ENCODE results near the gene SLTM. TPM values are rescaled to one million over a fixed set of nuclear protein-coding genes. Genes with fewer than 3 reads are reported as not detected.
A peak's percentile ranks its signal among the peaks of the same experiment; 100 is the strongest.

Gene SLTM
- total RNA-seq, 2 experiments from 2014 or later: 103 to 129 TPM

DNA sequence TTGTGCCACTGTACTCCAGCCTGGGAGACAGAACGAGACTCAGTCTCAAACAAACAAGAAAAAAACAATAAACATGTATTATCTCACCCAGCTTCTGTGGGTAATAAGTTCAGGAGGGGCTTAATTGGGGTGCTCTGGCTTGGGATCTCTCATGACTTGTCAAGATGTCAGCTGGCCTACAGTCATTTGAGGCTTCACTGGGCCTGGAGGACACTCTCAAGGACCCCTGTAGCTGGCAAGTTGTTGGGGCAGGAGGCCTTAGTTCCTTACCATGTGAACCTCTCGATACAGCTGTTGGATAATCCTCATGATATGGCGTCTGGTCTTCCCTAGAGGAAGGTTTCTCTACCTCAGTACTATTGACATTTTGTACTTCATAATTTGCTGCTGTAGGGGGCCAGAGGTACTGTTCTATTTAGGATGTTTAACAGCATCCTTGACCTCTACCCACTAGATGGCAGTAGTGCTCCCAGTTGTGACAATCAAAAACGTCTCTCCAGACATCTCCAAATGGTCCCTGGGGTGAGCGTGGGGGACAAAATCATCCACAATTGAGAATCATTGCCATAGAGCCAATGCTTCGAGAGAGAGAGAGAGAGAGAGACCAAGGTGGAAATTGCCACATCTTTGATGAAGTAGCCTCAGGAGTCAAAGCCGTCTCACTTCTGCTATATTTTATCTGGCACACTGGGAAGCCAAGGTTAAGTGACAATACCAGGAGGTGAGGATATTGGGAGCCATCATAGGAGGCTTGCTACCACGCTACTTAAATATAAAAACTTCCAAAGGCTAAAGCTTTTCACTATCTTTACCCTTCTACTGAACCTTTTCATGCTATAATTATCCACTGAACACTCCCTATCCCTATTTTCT lies 23.9 kb upstream of the SLTM start:
- Histone ChIP-seq H3K4me1 (ENCODE audit: insufficient read depth, low read length, poor library complexity, severe bottlenecking) (peaks cover 8% of the 10 kb centered on the region), H2AFZ (ENCODE audit: low read length) (peak overlapping the region; percentile 81), H3K79me2 (ENCODE audit: insufficient read depth, low read depth, low read length) (no peaks in the 10 kb centered on the region), H3K27ac (ENCODE audit: low read depth, low read length, poor library complexity, severe bottlenecking) (no peak overlapping the region), H3K9me3 (ENCODE audit: low read length) (no peaks in the 10 kb centered on the region), H3K9me2 (ENCODE audit: insufficient read depth, low read length) (no peaks in the 10 kb centered on the region), H4K20me1 (ENCODE audit: insufficient read depth, low read length) (no peaks in the 10 kb centered on the region), H3K4me3 (ENCODE audit: low read depth, low read length, poor library complexity, severe bottlenecking) (no peak overlapping the region), H3K4me2 (ENCODE audit: low read length) (peak overlapping the region; percentile 38), H3K36me3 (ENCODE audit: insufficient read depth, low read length) (no peaks in the 10 kb centered on the region)
- TF ChIP-seq EZH2phosphoT487 (IDR thresholded peaks at IDR 0.05; ENCODE audit: borderline replicate concordance, low read depth, low read length): no peak
- TF ChIP-seq, protein P1, sequence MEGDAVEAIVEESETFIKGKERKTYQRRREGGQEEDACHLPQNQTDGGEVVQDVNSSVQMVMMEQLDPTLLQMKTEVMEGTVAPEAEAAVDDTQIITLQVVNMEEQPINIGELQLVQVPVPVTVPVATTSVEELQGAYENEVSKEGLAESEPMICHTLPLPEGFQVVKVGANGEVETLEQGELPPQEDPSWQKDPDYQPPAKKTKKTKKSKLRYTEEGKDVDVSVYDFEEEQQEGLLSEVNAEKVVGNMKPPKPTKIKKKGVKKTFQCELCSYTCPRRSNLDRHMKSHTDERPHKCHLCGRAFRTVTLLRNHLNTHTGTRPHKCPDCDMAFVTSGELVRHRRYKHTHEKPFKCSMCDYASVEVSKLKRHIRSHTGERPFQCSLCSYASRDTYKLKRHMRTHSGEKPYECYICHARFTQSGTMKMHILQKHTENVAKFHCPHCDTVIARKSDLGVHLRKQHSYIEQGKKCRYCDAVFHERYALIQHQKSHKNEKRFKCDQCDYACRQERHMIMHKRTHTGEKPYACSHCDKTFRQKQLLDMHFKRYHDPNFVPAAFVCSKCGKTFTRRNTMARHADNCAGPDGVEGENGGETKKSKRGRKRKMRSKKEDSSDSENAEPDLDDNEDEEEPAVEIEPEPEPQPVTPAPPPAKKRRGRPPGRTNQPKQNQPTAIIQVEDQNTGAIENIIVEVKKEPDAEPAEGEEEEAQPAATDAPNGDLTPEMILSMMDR (conservative IDR thresholded peaks at IDR 0.05; ENCODE audit: low read length): peak; percentile 97
- DNase-seq (ENCODE audit: low spot score): peak; percentile 88
- BruUV-seq (replicated peaks): no TSS peak
- ChIA-PET CTCF (ENCODE audit: unreplicated experiment) (no interaction called here), POLR2A (interaction anchor here (0.5 to 2.2 kb wide), 5 partner anchors 21 to 291 kb away, joined by 3 to 6 read pairs (median 3); no protein-coding TSS in a partner anchor)
- intact Hi-C loops (cut with micrococcal nuclease; ENCODE audit: unreplicated experiment): loop anchor here (1.0 to 5.0 kb wide), 3 partner anchors 22 to 535 kb away; no protein-coding TSS in a partner anchor

DNA sequence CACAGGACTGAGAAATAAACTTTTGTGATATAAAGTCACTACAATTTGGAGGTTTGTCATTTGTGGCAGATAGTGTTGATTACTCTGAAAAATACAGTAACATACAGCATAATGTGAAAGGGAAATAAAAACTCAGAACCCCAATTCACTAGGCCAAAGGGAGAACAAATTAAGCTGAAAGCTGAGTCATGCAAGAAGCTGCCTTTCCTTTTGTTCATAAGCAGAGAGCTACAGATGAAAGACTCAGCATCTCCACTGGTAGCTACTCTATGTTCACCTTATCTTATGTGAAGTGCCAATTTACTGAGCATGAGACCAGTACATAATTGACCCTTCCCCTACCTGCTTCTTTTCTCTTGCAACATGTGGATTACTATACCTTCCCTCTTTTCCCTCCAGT lies 19.3 kb upstream of the SLTM start:
- peak overlapping the region; percentile 15; the same call in 1 of the 2 replicates for H2AFZ ChIP-seq (ENCODE audit: low read length)
- CTCF ChIA-PET (ENCODE audit: unreplicated experiment): no interaction called here

More for the DNA sequence above, 19.3 kb upstream of the SLTM start:
- Histone ChIP-seq H3K4me2 (ENCODE audit: low read length) (no peak overlapping the region), H3K4me3 (ENCODE audit: low read depth, low read length, poor library complexity, severe bottlenecking) (no peak overlapping the region), H3K79me2 (ENCODE audit: insufficient read depth, low read depth, low read length) (no peaks in the 10 kb centered on the region), H3K9me3 (ENCODE audit: low read length) (no peaks in the 10 kb centered on the region), H3K27ac (ENCODE audit: low read depth, low read length, poor library complexity, severe bottlenecking) (no peak overlapping the region), H3K9me2 (ENCODE audit: insufficient read depth, low read length) (no peaks in the 10 kb centered on the region), H3K36me3 (ENCODE audit: insufficient read depth, low read length) (no peaks in the 10 kb centered on the region), H3K4me1 (ENCODE audit: insufficient read depth, low read length, poor library complexity, severe bottlenecking) (peaks cover 8% of the 10 kb centered on the region), H4K20me1 (ENCODE audit: insufficient read depth, low read length) (no peaks in the 10 kb centered on the region)
- intact Hi-C loops (cut with micrococcal nuclease; ENCODE audit: unreplicated experiment): no loop called here
- TF ChIP-seq, protein P1 (conservative IDR thresholded peaks at IDR 0.05; ENCODE audit: low read length): no peak
- TF ChIP-seq EZH2phosphoT487 (IDR thresholded peaks at IDR 0.05; ENCODE audit: borderline replicate concordance, low read depth, low read length): no peak
- no peak for DNase-seq (ENCODE audit: low spot score)
- POLR2A ChIA-PET: interaction anchor here (1.1 kb wide), 1 partner anchor 18 kb away, joined by 3 read pairs; no protein-coding TSS in a partner anchor
- no TSS peak for BruUV-seq (replicated peaks)
